GM19372 (cell line): ENCODE data around the gene NHERF1.

Source experiments
- ATAC-seq: cut with Tn5 transposase; IDR thresholded peaks from one replicate; pipeline ENCODE4 v1.9.1; 2021; ENCODE audit warnings: mild to moderate bottlenecking, low read depth, moderate library complexity; ENCODE audit not compliant: unreplicated experiment

NHERF1 gene

GRCh38 chr17:74732042-74732867 is 16.2 kb upstream of the NHERF1 start:
- ATAC-seq: no peak

GRCh38 chr17:74733365-74734122 is 14.9 kb upstream of the NHERF1 start:
- no peak for ATAC-seq

- no peak for ATAC-seq
Observed at GRCh38 chr17:74734256-74734655, 14.2 kb upstream of the NHERF1 start.

GRCh38 chr17:74736513-74737298 is 11.7 kb upstream of the NHERF1 start, which contains the start of gene RAB37:
Gene RAB37, plus strand, starts transcription at chr17:74737256. Its CDS starts 17 bp downstream, at chr17:74737273.
- no peak for ATAC-seq

GRCh38 chr17:74737299-74738050 is 11.0 kb upstream of the NHERF1 start:
- no peak for ATAC-seq

- ATAC-seq: peak; percentile 50
Observed at GRCh38 chr17:74738051-74738996, 10.1 kb upstream of the NHERF1 start.

- no peak for ATAC-seq
Observed at GRCh38 chr17:74739227-74739831, 9.1 kb upstream of the NHERF1 start.

- ATAC-seq: no peak
Observed at GRCh38 chr17:74740173-74740572, 8.3 kb upstream of the NHERF1 start.

- no peak for ATAC-seq
Observed at GRCh38 chr17:74740641-74741387, 7.6 kb upstream of the NHERF1 start.

GRCh38 chr17:74742153-74742515 is 6.3 kb upstream of the NHERF1 start:
- no peak for ATAC-seq

- ATAC-seq: no peak
Observed at GRCh38 chr17:74742978-74743545, 5.4 kb upstream of the NHERF1 start.

GRCh38 chr17:74743755-74744154 is 4.7 kb upstream of the NHERF1 start:
- ATAC-seq: no peak

GRCh38 chr17:74744349-74744713 is 4.1 kb upstream of the NHERF1 start:
- no peak for ATAC-seq

GRCh38 chr17:74744714-74745547 is 3.5 kb upstream of the NHERF1 start:
- ATAC-seq: no peak

- ATAC-seq: no peak
Observed at GRCh38 chr17:74745548-74746177, 2.8 kb upstream of the NHERF1 start.

- ATAC-seq: no peak
Observed at GRCh38 chr17:74746376-74746775, 2.1 kb upstream of the NHERF1 start.
